ENCODE data around the gene PTGER2. TPM values are rescaled to one million over a fixed set of nuclear protein-coding genes. Genes with fewer than 3 reads are reported as not detected.
A peak's percentile ranks its signal among the peaks of the same experiment; 100 is the strongest.

PTGER2 gene
- total RNA-seq, 4 donors from 2014 or later: 1.1 to 9.4 (median 4.9) TPM

- 80 to 86% methylated on average over 3 of the region's 3 CpGs for WGBS, 2 donors (ENCODE audit: low coverage in 1 of 2)
- Histone ChIP-seq H3K4me3 (no peak overlapping the region), H3K36me3 (no peaks in the 10 kb centered on the region), H3K27me3 (peaks cover 4% of the 10 kb centered on the region), H3K9me3 (peaks cover 0 to 9% of the 10 kb centered on the region in 2 donors), H3K4me1 (peaks cover 0 to 12% (median 0%) of the 10 kb centered on the region in 4 donors), H3K27ac (peak overlapping the region in 1 of 4 donors; percentile 1)
- no peak for TF ChIP-seq EP300 (IDR thresholded peaks at IDR 0.05; ENCODE audit: low read depth)
- TF ChIP-seq, protein P1, sequence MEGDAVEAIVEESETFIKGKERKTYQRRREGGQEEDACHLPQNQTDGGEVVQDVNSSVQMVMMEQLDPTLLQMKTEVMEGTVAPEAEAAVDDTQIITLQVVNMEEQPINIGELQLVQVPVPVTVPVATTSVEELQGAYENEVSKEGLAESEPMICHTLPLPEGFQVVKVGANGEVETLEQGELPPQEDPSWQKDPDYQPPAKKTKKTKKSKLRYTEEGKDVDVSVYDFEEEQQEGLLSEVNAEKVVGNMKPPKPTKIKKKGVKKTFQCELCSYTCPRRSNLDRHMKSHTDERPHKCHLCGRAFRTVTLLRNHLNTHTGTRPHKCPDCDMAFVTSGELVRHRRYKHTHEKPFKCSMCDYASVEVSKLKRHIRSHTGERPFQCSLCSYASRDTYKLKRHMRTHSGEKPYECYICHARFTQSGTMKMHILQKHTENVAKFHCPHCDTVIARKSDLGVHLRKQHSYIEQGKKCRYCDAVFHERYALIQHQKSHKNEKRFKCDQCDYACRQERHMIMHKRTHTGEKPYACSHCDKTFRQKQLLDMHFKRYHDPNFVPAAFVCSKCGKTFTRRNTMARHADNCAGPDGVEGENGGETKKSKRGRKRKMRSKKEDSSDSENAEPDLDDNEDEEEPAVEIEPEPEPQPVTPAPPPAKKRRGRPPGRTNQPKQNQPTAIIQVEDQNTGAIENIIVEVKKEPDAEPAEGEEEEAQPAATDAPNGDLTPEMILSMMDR (IDR thresholded peaks at IDR 0.05): no peak
- no peak for TF ChIP-seq POLR2A (IDR thresholded peaks at IDR 0.05)
- in situ Hi-C loops (cut with MboI; ENCODE audit: low pct_ligation_motif_present in 1 of 4, low pct_unique_long_range_greater_than_20kb in 1 of 4, low sequenced_read_pairs in 3 of 4) (no loop called here), intact Hi-C loops (cut with DNase I; ENCODE audit: low total_unique reads) (no loop called here)
- no peak for DNase-seq
These were observed 5.8 kb downstream of the PTGER2 start for GRCh38 chr14:52319919-52320318.

DNA sequence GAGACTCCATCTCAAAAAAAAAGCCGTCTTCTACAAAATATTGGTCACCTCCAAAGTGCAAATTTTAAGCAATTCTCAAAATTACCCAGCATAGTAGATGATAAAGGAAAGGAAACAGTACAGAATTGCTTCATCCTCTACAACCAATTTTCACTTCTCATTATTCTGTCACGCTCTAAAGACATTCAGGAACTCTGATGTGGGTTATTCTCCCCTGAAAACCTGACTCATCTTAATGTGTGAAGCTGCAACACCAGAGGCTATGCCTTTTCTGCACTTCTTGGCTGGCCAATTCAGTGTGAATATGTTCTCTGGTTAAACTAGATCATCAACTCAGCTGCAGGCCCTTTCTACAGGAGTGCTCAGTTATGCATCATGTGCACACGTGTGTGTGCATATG, 11.0 kb downstream of the PTGER2 start:
- Histone ChIP-seq H3K9me3 (peaks cover 0 to 9% of the 10 kb centered on the region in 2 donors), H3K4me3 (no peak overlapping the region), H3K36me3 (no peaks in the 10 kb centered on the region), H3K27me3 (no peaks in the 10 kb centered on the region), H3K27ac (peak overlapping the region; percentile 36 to 51 (median 40)), H3K4me1 (peaks cover 0 to 36% (median 5%) of the 10 kb centered on the region in 4 donors)
- 64 to 72% methylated on average over 2 to 3 of the region's 3 CpGs for WGBS, 2 donors (ENCODE audit: low coverage in 1 of 2)
- no peak for DNase-seq
- intact Hi-C loops (cut with DNase I; ENCODE audit: low total_unique reads): no loop called here
- no peak for TF ChIP-seq POLR2AphosphoS5 (IDR thresholded peaks at IDR 0.05)
- TF ChIP-seq EP300 (IDR thresholded peaks at IDR 0.05; ENCODE audit: low read depth): no peak
- no peak for TF ChIP-seq POLR2A (IDR thresholded peaks at IDR 0.05)
- TF ChIP-seq, protein P1 (IDR thresholded peaks at IDR 0.05): no peak
- in situ Hi-C loops (cut with MboI; ENCODE audit: low pct_ligation_motif_present in 1 of 4, low pct_unique_long_range_greater_than_20kb in 1 of 4, low sequenced_read_pairs in 3 of 4): no loop called here

- Histone ChIP-seq H3K27me3 (no peaks in the 10 kb centered on the region), H3K4me3 (no peak overlapping the region), H3K9me3 (peaks cover 0 to 9% of the 10 kb centered on the region in 2 donors), H3K27ac (peak overlapping the region in 3 of 4 donors; percentile 34 to 51 (median 40)), H3K4me1 (peaks cover 0 to 36% (median 5%) of the 10 kb centered on the region in 4 donors), H3K36me3 (no peaks in the 10 kb centered on the region)
- intact Hi-C loops (cut with DNase I; ENCODE audit: low total_unique reads) (no loop called here), in situ Hi-C loops (cut with MboI; ENCODE audit: low pct_ligation_motif_present in 1 of 4, low pct_unique_long_range_greater_than_20kb in 1 of 4, low sequenced_read_pairs in 3 of 4) (no loop called here)
- DNase-seq: no peak
- TF ChIP-seq POLR2A (IDR thresholded peaks at IDR 0.05) (no peak), POLR2AphosphoS5 (IDR thresholded peaks at IDR 0.05) (peak in 2 of 3 donors; percentile 22 to 32)
- WGBS, 2 donors (ENCODE audit: low coverage in 1 of 2): 69 to 70% methylated on average over 2 to 3 of the region's 3 CpGs
These were observed 11.5 kb downstream of the PTGER2 start for GRCh38 chr14:52325630-52326029.

GRCh38 chr14:52327374-52328226, 13.5 kb downstream of the PTGER2 start:
- in situ Hi-C loops (cut with MboI; ENCODE audit: low pct_ligation_motif_present in 1 of 4, low pct_unique_long_range_greater_than_20kb in 1 of 4, low sequenced_read_pairs in 3 of 4) (no loop called here), intact Hi-C loops (cut with DNase I; ENCODE audit: low total_unique reads) (no loop called here)
- peaks cover 0 to 36% (median 5%) of the 10 kb centered on the region in 4 donors for H3K4me1 ChIP-seq
- no peak for DNase-seq
- no peaks in the 10 kb centered on the region for H3K9me3 ChIP-seq
- H3K27me3 ChIP-seq: no peaks in the 10 kb centered on the region
- H3K36me3 ChIP-seq: no peaks in the 10 kb centered on the region
- peak overlapping the region in 3 of 4 donors; percentile 11 to 24 (median 13) for H3K27ac ChIP-seq
- WGBS, 2 donors (ENCODE audit: low coverage in 1 of 2): 62 to 78% methylated on average over 3 to 4 of the region's 4 CpGs
- H3K4me3 ChIP-seq: no peak overlapping the region
- no peak for TF ChIP-seq EP300 (IDR thresholded peaks at IDR 0.05; ENCODE audit: low read depth)
- peak in 2 of 3 donors; percentile 40 to 45 for TF ChIP-seq POLR2AphosphoS5 (IDR thresholded peaks at IDR 0.05)

- intact Hi-C loops (cut with DNase I; ENCODE audit: low total_unique reads) (no loop called here), in situ Hi-C loops (cut with MboI; ENCODE audit: low pct_ligation_motif_present in 1 of 4, low pct_unique_long_range_greater_than_20kb in 1 of 4, low sequenced_read_pairs in 3 of 4) (no loop called here)
- TF ChIP-seq POLR2AphosphoS5 (IDR thresholded peaks at IDR 0.05): no peak
- no peak for TF ChIP-seq EP300 (IDR thresholded peaks at IDR 0.05; ENCODE audit: low read depth)
- TF ChIP-seq, protein P1 (IDR thresholded peaks at IDR 0.05): no peak
- no peak for TF ChIP-seq POLR2A (IDR thresholded peaks at IDR 0.05)
- Histone ChIP-seq H3K27ac (peak overlapping the region in 3 of 4 donors; percentile 11 to 24 (median 13)), H3K9me3 (no peaks in the 10 kb centered on the region), H3K36me3 (no peaks in the 10 kb centered on the region), H3K27me3 (no peaks in the 10 kb centered on the region), H3K4me3 (no peak overlapping the region), H3K4me1 (peaks cover 0 to 36% (median 5%) of the 10 kb centered on the region in 4 donors)
- DNase-seq: no peak
These were observed 14.2 kb downstream of the PTGER2 start for GRCh38 chr14:52328276-52328675.
